HepG2 (cell line): ENCODE data around the gene BYSL. TPM values are rescaled to one million over a fixed set of nuclear protein-coding genes. Genes with fewer than 3 reads are reported as not detected.
A peak's percentile ranks its signal among the peaks of the same experiment; 100 is the strongest.

Experiments
- ATAC-seq: fragments of 200-7000 bp; cut with Tn5 transposase; 3 replicates; pipeline ENCODE4 v1.9.1; 2020; ENCODE audit warnings: mild to moderate bottlenecking, moderate library complexity
- BruUV-seq: library from RNA; stranded (reverse); fragments of 400-500 nt; replicated peaks from 2 replicates; lab custom pipeline; 2021; lab: Mats Ljungman, UMichigan
- CTCF ChIA-PET: fragments of 300-600 bp; formaldehyde crosslinking; extraction: SDS; loops from one replicate; lab custom pipeline; 2021; ENCODE audit warnings: low total read pairs, inconsistent platforms, low intra/inter-chr PET ratio; lab: Yijun Ruan, JAX
- POLR2A ChIA-PET: fragments of 350-600 bp; sonication (Branson Sonifier 250); formaldehyde crosslinking; loops from one replicate; lab custom pipeline; 2020; ENCODE audit warnings: antibody characterized with exemption, inconsistent platforms; lab: Yijun Ruan, JAX
- DNase-seq: peaks from one replicate; pipeline ENCODE4 v3.0.0-alpha.2; 2015; ENCODE audit warnings: low spot score
- FAIRE-seq: peaks from 3 replicates; lab custom pipeline; 2011; peaks lifted over from hg19 to GRCh38; lab: Jason Lieb, UNC
- H2AFZ ChIP-seq: one replicate; pipeline ENCODE4 v1.6.1; 2011; ENCODE audit warnings: low read length, inconsistent platforms
- H3K27ac ChIP-seq: fragments of 300-600 bp; 3 replicates; pipeline ENCODE4 v1.8.0; 2011; ENCODE audit warnings: mixed run types, mild to moderate bottlenecking, mixed read lengths, low read length, inconsistent platforms; ENCODE audit not compliant: insufficient read depth; ENCODE audit errors: extremely low read length
- H3K27me3 ChIP-seq, 2 experiments: fragments of 200-600 bp in 1 of 2; 2 replicates in 1 of 2; 3 replicates in 1 of 2; pipeline versions ENCODE4 v1.6.0 to v1.8.0; 2011; ENCODE audit warnings: low read length in 2 of 2, mild to moderate bottlenecking in 2 of 2, moderate library complexity in 2 of 2, inconsistent platforms in 1 of 2; ENCODE audit not compliant: insufficient read depth in 2 of 2, control insufficient read depth in 1 of 2
- H3K36me3 ChIP-seq, 2 experiments: fragments of 200-600 bp in 1 of 2; replicated peaks in 1 of 2; 2 replicates in 1 of 2; 3 replicates in 1 of 2; pipeline versions ENCODE4 v1.5.1 to v1.8.0; 2011; ENCODE audit warnings: low read length in 2 of 2, inconsistent platforms in 1 of 2; ENCODE audit not compliant: insufficient read depth in 2 of 2, control insufficient read depth in 1 of 2
- H3K4me1 ChIP-seq: 2 replicates; pipeline ENCODE4 v1.5.1; 2012; ENCODE audit warnings: low read length, inconsistent platforms; ENCODE audit not compliant: insufficient read depth
- H3K4me2 ChIP-seq: 2 replicates; pipeline ENCODE4 v1.6.0; 2011; ENCODE audit warnings: low read depth, low read length, inconsistent platforms
- H3K4me3 ChIP-seq, 3 experiments: fragments of 200-600 bp in 1 of 3; sonication (generic), shearing (Covaris generic) in 1 of 3; replicated peaks in 1 of 3; 2 replicates each; pipeline ENCODE4 v1.5.1; 2011 to 2016; ENCODE audit warnings: low read length in 3 of 3, inconsistent platforms in 2 of 3, low read depth in 2 of 3, mild to moderate bottlenecking in 2 of 3, control low read depth in 1 of 3, mixed read lengths in 1 of 3; ENCODE audit not compliant: insufficient read depth in 1 of 3
- H3K79me2 ChIP-seq: one replicate; pipeline ENCODE4 v1.6.1; 2011; ENCODE audit warnings: low read length, inconsistent platforms; ENCODE audit not compliant: insufficient read depth
- H3K9ac ChIP-seq: 2 replicates; pipeline ENCODE4 v1.6.0; 2011; ENCODE audit warnings: mild to moderate bottlenecking, low read depth, low read length, inconsistent platforms; ENCODE audit not compliant: insufficient read depth
- H3K9me3 ChIP-seq: 2 replicates; pipeline ENCODE4 v1.5.1; 2012; ENCODE audit warnings: mild to moderate bottlenecking, low read length
- H4K20me1 ChIP-seq: 2 replicates; pipeline ENCODE4 v1.6.0; 2011; ENCODE audit warnings: inconsistent platforms, mild to moderate bottlenecking, low read length, moderate library complexity; ENCODE audit not compliant: insufficient read depth
- AKAP8 ChIP-seq: sonication (generic); formaldehyde crosslinking; IDR thresholded peaks from 2 replicates; pipeline ENCODE4 v1.5.1; 2020; ENCODE audit warnings: mild to moderate bottlenecking, missing genetic modification reagents
- ATF7 ChIP-seq, 2 experiments: fragments of 450-650 bp in 1 of 2; sonication (generic) in 1 of 2; formaldehyde crosslinking in 1 of 2; IDR thresholded peaks; 2 replicates each; pipeline versions ENCODE4 v1.4.0 to v1.6.1; 2016 to 2020; ENCODE audit warnings: antibody characterized with exemption in 1 of 2, mild to moderate bottlenecking in 1 of 2, missing genetic modification reagents in 1 of 2
- BCL6 ChIP-seq: IDR thresholded peaks from 2 replicates; pipeline ENCODE4 v1.6.1; 2016; ENCODE audit warnings: missing genetic modification reagents, missing compliant biosample characterization
- CEBPB ChIP-seq: IDR thresholded peaks from 2 replicates; pipeline ENCODE4 v1.6.1; 2011; ENCODE audit warnings: low read depth, low read length, improper control_type of control experiment, borderline replicate concordance
- CEBPG ChIP-seq: IDR thresholded peaks from 2 replicates; pipeline ENCODE4 v1.6.1; 2016
- CHD4 ChIP-seq: fragments of 200-600 bp; sonication (generic); IDR thresholded peaks from 2 replicates; pipeline ENCODE4 v1.7.0; 2017; ENCODE audit warnings: mild to moderate bottlenecking, low read length, borderline replicate concordance
- HOXA3 ChIP-seq: sonication (generic); formaldehyde crosslinking; IDR thresholded peaks from 2 replicates; pipeline ENCODE4 v1.5.0; 2020; ENCODE audit warnings: missing genetic modification reagents
- KDM1A ChIP-seq: IDR thresholded peaks from 2 replicates; pipeline ENCODE4 v1.6.1; 2016; ENCODE audit warnings: missing compliant biosample characterization
- NAIF1 ChIP-seq: sonication (generic); formaldehyde crosslinking; IDR thresholded peaks from 2 replicates; pipeline ENCODE4 v1.5.0; 2020; ENCODE audit warnings: mild to moderate bottlenecking, missing genetic modification reagents, borderline replicate concordance
- PAWR ChIP-seq: sonication (generic); formaldehyde crosslinking; IDR thresholded peaks from 2 replicates; pipeline ENCODE4 v1.4.0; 2020; ENCODE audit warnings: missing genetic modification reagents, mild to moderate bottlenecking, borderline replicate concordance
- RCOR2 ChIP-seq: IDR thresholded peaks from 2 replicates; pipeline ENCODE4 v1.6.1; 2016; ENCODE audit warnings: missing biosample characterization, missing genetic modification reagents
- TARDBP ChIP-seq: sonication (generic); formaldehyde crosslinking; IDR thresholded peaks from 2 replicates; pipeline ENCODE4 v1.8.0; 2022; ENCODE audit warnings: mild to moderate bottlenecking, missing genetic modification reagents
- THYN1 ChIP-seq: sonication (generic); formaldehyde crosslinking; IDR thresholded peaks from 2 replicates; pipeline ENCODE4 v1.8.1; 2023; ENCODE audit warnings: low read depth, mild to moderate bottlenecking, moderate library complexity, missing genetic modification reagents, borderline replicate concordance
- ZMYM2 ChIP-seq: sonication (generic); formaldehyde crosslinking; IDR thresholded peaks from 2 replicates; pipeline ENCODE4 v1.8.0; 2022; ENCODE audit warnings: mild to moderate bottlenecking, missing genetic modification reagents
- ZNF460 ChIP-seq: sonication (generic); formaldehyde crosslinking; IDR thresholded peaks from 2 replicates; pipeline ENCODE4 v1.5.1; 2020; ENCODE audit warnings: missing genetic modification reagents, mild to moderate bottlenecking, borderline replicate concordance
- ZNF768 ChIP-seq: sonication (generic); formaldehyde crosslinking; IDR thresholded peaks from 2 replicates; pipeline ENCODE4 v1.4.0; 2020; ENCODE audit warnings: missing genetic modification reagents
- WGBS: methylation state at CpG from one replicate; pipeline ENCODE4 v1.1.6; 2017; ENCODE audit warnings: low lambda C conversion rate; 5-methylcytosine and 5-hydroxymethylcytosine counted together
- in situ Hi-C: cut with HindIII; loops from 2 replicates; pipeline ENCODE4 v1.10.0; 2017; ENCODE audit warnings: low pct_unique_long_range_greater_than_20kb; ENCODE audit not compliant: extremely low pct_ligation_motif_present
- intact Hi-C: fragments of 100-400 bp; cut with micrococcal nuclease; formaldehyde crosslinking; loops from one replicate; pipeline ENCODE4 v1.10.0; 2022; ENCODE audit not compliant: unreplicated experiment
- polyA plus RNA-seq, 8 experiments: library from polyadenylated mRNA; depleted of rRNA in 3 of 8; stranded (reverse) in 7 of 8; unstranded in 1 of 8; fragments of >200 nt; fragmentation: Illumina TruSeq in 4 of 8; extraction: Trizol in 4 of 8; gene quantifications; 2 replicates each; pipeline versions ENCODE4 v1.2.1 to v1.2.3, GENCODE V29; 2011 to 2016; ENCODE audit warnings: low read depth in 4 of 8, missing spikeins in 1 of 8, mixed read lengths in 1 of 8; ENCODE audit not compliant: insufficient read depth in 1 of 8
- total RNA-seq, 5 experiments: library from RNA; depleted of rRNA; stranded (reverse); fragments of >200 nt; fragmentation: Illumina TruSeq; extraction: Trizol; gene quantifications; 2 replicates each; pipeline ENCODE4 v1.2.3, GENCODE V29; 2016; ENCODE audit warnings: low read depth in 1 of 5
- TF ChIP-seq, protein P1 (sequence below): sonication (generic); formaldehyde crosslinking; IDR thresholded peaks from 2 replicates; pipeline ENCODE4 v1.5.1; 2020; ENCODE audit warnings: mild to moderate bottlenecking, missing genetic modification reagents, moderate library complexity

BYSL gene
- total and polyA plus RNA-seq, 2 of the 13 experiments (the other 11 are each of a cell fraction or from before 2014, with no cell fraction given), result 27.9 to 28.6 TPM

DNA sequence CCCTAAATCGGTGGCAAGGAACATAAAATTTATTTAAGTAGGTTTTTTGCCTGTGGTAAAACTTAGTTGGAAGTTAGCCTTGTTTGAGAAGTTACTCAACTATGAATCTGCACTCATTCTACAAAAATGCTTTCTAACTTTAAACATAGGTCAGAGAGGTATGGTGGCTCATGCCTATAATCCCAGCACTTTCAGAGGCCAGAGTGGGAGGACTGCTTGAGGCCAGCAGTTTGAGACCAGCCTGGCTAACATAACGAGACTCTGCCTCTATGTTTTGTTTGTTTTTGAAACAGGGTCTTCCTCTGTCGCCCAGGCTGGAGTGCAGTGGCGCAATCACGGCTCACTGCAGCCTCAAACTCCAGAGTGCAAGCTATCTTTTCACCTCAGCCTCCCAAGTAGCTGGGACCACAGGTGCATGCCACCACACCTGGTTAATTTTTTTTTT, 42.3 kb upstream of the BYSL start:
- Histone ChIP-seq H3K9ac (no peak overlapping the region), H4K20me1 (no peaks in the 10 kb centered on the region), H3K4me1 (peaks cover 29% of the 10 kb centered on the region), H3K79me2 (no peaks in the 10 kb centered on the region), H3K9me3 (no peaks in the 10 kb centered on the region), H3K4me3 (no peak overlapping the region), H3K27me3 (no peaks in the 10 kb centered on the region), H3K36me3 (no peaks in the 10 kb centered on the region), H2AFZ (no peak overlapping the region), H3K4me2 (no peak overlapping the region), H3K27ac (no peak overlapping the region)
- CTCF ChIA-PET, result no interaction called here
- 40% methylated on average over 5 of the region's 5 CpGs for WGBS
- BruUV-seq, result no TSS peak
- POLR2A ChIA-PET, result no interaction called here
- ATAC-seq, result no peak
- FAIRE-seq, result no peak
- peak; percentile 18 for DNase-seq
- intact Hi-C loops (no loop called here), in situ Hi-C loops (no loop called here)
- TF ChIP-seq RCOR2 (0 out of 2 replicates have a peak, but pooled peaks have one; percentile 55), KDM1A (CRISPR knock-in tag) (peak; percentile 67; the same call in 1 of the 2 replicates), THYN1 (no peak), CEBPB (peak; percentile 72), CHD4 (0 out of 2 replicates have a peak, but pooled peaks have one; percentile 14), AKAP8 (no peak), TARDBP (CRISPR knock-in tag) (peak; percentile 47; the same call in 1 of the 2 replicates), ZNF768 (CRISPR knock-in tag) (peak; percentile 48; the same call in 1 of the 2 replicates), HOXA3 (CRISPR knock-in tag) (peak; percentile 17; the same call in 1 of the 2 replicates), ATF7 (IDR thresholded peaks at IDR 0.05) (no peak), ATF7 (CRISPR knock-in tag; IDR thresholded peaks at IDR 0.05) (no peak), NAIF1 (CRISPR knock-in tag) (no peak), PAWR (no peak), BCL6 (0 out of 2 replicates have a peak, but pooled peaks have one; percentile 28), CEBPG (CRISPR knock-in tag) (peak; percentile 77), ZNF460 (CRISPR knock-in tag) (peak; percentile 99), ZMYM2 (peak; percentile 73; the same call in 1 of the 2 replicates)
- TF ChIP-seq, protein P1, sequence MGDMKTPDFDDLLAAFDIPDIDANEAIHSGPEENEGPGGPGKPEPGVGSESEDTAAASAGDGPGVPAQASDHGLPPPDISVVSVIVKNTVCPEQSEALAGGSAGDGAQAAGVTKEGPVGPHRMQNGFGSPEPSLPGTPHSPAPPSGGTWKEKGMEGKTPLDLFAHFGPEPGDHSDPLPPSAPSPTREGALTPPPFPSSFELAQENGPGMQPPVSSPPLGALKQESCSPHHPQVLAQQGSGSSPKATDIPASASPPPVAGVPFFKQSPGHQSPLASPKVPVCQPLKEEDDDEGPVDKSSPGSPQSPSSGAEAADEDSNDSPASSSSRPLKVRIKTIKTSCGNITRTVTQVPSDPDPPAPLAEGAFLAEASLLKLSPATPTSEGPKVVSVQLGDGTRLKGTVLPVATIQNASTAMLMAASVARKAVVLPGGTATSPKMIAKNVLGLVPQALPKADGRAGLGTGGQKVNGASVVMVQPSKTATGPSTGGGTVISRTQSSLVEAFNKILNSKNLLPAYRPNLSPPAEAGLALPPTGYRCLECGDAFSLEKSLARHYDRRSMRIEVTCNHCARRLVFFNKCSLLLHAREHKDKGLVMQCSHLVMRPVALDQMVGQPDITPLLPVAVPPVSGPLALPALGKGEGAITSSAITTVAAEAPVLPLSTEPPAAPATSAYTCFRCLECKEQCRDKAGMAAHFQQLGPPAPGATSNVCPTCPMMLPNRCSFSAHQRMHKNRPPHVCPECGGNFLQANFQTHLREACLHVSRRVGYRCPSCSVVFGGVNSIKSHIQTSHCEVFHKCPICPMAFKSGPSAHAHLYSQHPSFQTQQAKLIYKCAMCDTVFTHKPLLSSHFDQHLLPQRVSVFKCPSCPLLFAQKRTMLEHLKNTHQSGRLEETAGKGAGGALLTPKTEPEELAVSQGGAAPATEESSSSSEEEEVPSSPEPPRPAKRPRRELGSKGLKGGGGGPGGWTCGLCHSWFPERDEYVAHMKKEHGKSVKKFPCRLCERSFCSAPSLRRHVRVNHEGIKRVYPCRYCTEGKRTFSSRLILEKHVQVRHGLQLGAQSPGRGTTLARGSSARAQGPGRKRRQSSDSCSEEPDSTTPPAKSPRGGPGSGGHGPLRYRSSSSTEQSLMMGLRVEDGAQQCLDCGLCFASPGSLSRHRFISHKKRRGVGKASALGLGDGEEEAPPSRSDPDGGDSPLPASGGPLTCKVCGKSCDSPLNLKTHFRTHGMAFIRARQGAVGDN (CRISPR knock-in tag), result no peak
